Vagina (tissue), 2 donors: ENCODE results near the gene INO80C.

Experiments used
- CTCF ChIP-seq, 3 experiments: fragments of 450-650 bp in 2 of 3; fragments of 200-600 bp in 1 of 3; sonication (generic) in 1 of 3; IDR thresholded peaks; one replicate each; pipeline ENCODE4 v1.5.1; 2017 to 2019; ENCODE audit warnings: antibody characterized with exemption in 3 of 3, mild to moderate bottlenecking in 2 of 3, moderate library complexity in 2 of 3
- POLR2A ChIP-seq, 2 donors: fragments of 450-650 bp; IDR thresholded peaks; one replicate each; pipeline ENCODE4 v1.6.1; 2017; ENCODE audit warnings: antibody characterized with exemption in 2 of 2, mild to moderate bottlenecking in 2 of 2, moderate library complexity in 2 of 2

GRCh38 chr18:35443434-35443833 lies 54.3 kb downstream of the INO80C start:
- no peak for TF ChIP-seq CTCF (IDR thresholded peaks at IDR 0.05)
- no peak for TF ChIP-seq POLR2A (IDR thresholded peaks at IDR 0.05)
